ENCODE results near the gene ACBD6. TPM values are rescaled to one million over a fixed set of nuclear protein-coding genes. Genes with fewer than 3 reads are reported as not detected.
A peak's percentile ranks its signal among the peaks of the same experiment; 100 is the strongest.
"Not testable (repeated sequence)": the region's sequence is repeated elsewhere in the genome, so short reads cannot be mapped to it uniquely, and the experiment has no call there.

The ACBD6 gene, protein sequence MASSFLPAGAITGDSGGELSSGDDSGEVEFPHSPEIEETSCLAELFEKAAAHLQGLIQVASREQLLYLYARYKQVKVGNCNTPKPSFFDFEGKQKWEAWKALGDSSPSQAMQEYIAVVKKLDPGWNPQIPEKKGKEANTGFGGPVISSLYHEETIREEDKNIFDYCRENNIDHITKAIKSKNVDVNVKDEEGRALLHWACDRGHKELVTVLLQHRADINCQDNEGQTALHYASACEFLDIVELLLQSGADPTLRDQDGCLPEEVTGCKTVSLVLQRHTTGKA
- total RNA-seq (10 to 100 TPM; 18.6 to 24.6 (median 21.5) TPM), polyA plus RNA-seq (10 to 100 TPM; 26.8 to 35.8 TPM)
- long read RNA-seq, donor 1, transcript ACBD6-201 (8 exons, 1,670 nt) = major isoform, 31 of 34 reads
- long read RNA-seq, donor 1, partial matches to known transcripts = 1 of 34 reads
- long read RNA-seq, donor 1, other reads (novel, unspliced or antisense) = 2 of 34 reads
- long read RNA-seq, donor 2, transcript ACBD6-201 (8 exons, 1,670 nt) = major isoform, 99 of 112 reads
- long read RNA-seq, donor 2, partial matches to known transcripts = 2 of 112 reads
- long read RNA-seq, donor 2, other reads (novel, unspliced or antisense) = 11 of 112 reads
- long read RNA-seq, donor 3, transcript ACBD6-201 (8 exons, 1,670 nt) = major isoform, 28 of 35 reads
- long read RNA-seq, donor 3, partial matches to known transcripts = 3 of 35 reads
- long read RNA-seq, donor 3, other reads (novel, unspliced or antisense) = 4 of 35 reads

DNA sequence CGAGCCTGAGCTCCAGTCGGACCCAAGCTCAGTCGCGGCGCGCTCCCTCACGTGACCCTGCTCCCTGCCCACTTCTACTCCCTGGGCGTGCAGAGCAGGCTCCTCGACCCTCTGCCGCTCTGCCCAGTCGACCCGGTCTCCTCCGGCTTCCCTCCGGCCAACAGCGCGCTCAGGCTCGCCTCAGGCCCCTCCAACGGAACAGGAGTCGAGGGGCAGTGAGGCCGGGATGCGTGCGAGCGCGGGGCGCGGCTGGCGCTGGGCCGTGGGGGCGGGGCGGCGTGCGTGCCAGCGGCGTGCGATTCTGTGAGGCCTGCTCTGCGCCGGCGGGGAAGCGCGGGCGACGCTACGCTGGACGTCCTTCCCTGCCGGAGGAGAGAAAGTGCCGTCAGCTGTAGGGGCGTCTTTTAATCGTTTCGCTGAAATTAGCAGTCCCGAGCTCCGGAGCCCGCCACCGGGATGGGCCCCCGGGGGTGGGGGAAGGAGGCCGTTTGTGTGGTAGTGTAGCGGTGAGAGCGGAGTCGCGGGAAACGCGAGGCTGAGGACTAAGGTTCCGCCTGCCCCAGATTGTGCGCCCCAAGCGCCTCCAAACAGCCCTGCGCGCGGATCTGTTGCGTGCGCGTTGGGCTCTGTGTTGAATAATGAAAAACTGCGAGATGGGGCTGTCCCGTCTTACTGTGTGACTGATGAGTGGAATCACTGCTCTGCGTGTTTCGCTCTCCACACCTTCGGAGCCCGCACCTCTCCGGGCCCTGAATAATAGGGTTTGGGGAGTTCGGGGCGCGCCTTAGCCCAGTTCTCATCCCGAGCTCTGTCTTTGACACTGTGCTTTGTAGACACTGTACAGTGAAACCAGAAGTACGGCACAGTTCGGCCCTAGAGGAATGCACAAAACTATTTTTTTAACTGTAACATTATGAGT lies at the start of gene ACBD6:
ACBD6 (minus strand) TSS at position 217 of the 919 bp plus-strand sequence. CDS start 311 bp downstream, outside the sequence.
- Histone ChIP-seq H3K4me1 (peaks cover 0 to 32% (median 15%) of the 10 kb centered on the region in 12 donors), H3K27ac (peak within 1 kb of the TSS; percentile 84 to 95 (median 92)), H3K9me3 (no peaks in the 10 kb centered on the region), H3K36me3 (peaks cover 0 to 10% (median 0%) of the 10 kb centered on the region in 9 donors), H3K4me3 (peak within 1 kb of the TSS; percentile 75 to 95 (median 90)), H3K27me3 (no peaks in the 10 kb centered on the region)
- WGBS, 4 donors = 0 to 1% (median 1%) methylated on average over 38 to 83 of the region's 83 CpGs
- ATAC-seq = peak; percentile 87 to 96 (median 94)
- intact Hi-C loops (cut with DNase I) = loop anchor here in 3 of 10 donors (5.0 to 10.0 kb wide), 4 partner anchors 522 to 662 kb away; partner anchors contain the start of genes MR1 (in 1 of the 3) and STX6 (in 1 of the 3)
- DNase-seq = peak; percentile 82 to 91 (median 84)
- TF ChIP-seq POLR2A (IDR thresholded peaks at IDR 0.05) = peak in 1 of 2 donors; percentile 53
- TF ChIP-seq, protein P1, sequence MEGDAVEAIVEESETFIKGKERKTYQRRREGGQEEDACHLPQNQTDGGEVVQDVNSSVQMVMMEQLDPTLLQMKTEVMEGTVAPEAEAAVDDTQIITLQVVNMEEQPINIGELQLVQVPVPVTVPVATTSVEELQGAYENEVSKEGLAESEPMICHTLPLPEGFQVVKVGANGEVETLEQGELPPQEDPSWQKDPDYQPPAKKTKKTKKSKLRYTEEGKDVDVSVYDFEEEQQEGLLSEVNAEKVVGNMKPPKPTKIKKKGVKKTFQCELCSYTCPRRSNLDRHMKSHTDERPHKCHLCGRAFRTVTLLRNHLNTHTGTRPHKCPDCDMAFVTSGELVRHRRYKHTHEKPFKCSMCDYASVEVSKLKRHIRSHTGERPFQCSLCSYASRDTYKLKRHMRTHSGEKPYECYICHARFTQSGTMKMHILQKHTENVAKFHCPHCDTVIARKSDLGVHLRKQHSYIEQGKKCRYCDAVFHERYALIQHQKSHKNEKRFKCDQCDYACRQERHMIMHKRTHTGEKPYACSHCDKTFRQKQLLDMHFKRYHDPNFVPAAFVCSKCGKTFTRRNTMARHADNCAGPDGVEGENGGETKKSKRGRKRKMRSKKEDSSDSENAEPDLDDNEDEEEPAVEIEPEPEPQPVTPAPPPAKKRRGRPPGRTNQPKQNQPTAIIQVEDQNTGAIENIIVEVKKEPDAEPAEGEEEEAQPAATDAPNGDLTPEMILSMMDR (IDR thresholded peaks at IDR 0.05) = peak in 4 of 12 donors; percentile 20 to 28 (median 24)

DNA sequence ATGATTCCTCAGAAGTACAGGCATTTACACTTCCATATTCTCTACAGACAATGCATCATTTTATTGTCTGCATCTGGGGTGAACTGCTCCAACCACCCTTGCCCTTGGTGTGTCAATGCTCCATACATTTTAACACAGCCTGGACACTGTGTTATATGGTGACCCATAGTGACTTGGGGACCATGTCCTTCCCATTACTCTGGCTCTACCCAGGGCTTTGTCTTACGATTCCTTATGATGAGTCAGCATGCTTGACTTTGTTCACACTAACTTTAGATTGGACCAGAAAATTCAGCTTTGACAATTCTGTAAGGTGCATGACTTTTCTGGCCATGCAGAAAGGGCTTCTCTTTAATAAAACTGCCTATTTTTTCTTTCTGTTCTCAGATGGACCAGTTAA lies 49.6 kb upstream of the ACBD6 start:
- TF ChIP-seq, protein P1 (IDR thresholded peaks at IDR 0.05) = no peak
- TF ChIP-seq POLR2A (IDR thresholded peaks at IDR 0.05) = no peak
- peaks cover 0 to 23% (median 7%) of the 10 kb centered on the region in 12 donors for H3K4me1 ChIP-seq
- no peaks in the 10 kb centered on the region for H3K9me3 ChIP-seq
- WGBS, 4 donors = 81 to 90% (median 86%) methylated on average over 1 of the region's 1 CpG
- H3K27ac ChIP-seq = no peak overlapping the region
- H3K36me3 ChIP-seq = no peaks in the 10 kb centered on the region
- ATAC-seq (no peak), DNase-seq (no peak)
- intact Hi-C loops (cut with DNase I) = no loop called here
- no peaks in the 10 kb centered on the region for H3K27me3 ChIP-seq
- H3K4me3 ChIP-seq = no peak overlapping the region

DNA sequence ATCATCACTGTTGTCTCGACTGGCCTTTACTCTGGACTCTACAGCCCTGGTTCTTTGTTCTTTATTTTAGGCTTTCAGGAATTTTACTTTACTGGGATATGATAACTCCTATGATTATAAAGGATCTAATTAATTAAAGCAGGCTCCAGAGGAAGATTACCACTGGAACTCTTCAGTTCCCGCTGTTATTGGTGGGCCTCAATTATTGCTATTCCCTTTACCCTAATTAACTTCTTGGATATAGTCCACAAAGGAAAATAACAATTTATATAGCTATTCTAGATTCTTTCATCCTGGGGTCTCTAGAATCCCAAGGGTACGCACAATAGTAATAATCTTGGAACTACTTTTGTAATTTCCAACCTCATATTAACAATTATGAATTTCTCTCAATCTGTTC lies 47.9 kb upstream of the ACBD6 start:
- WGBS, 4 donors = 75 to 95% (median 77%) methylated on average over 3 of the region's 3 CpGs
- H3K4me3 ChIP-seq = no peak overlapping the region
- no peaks in the 10 kb centered on the region for H3K36me3 ChIP-seq
- H3K27ac ChIP-seq = no peak overlapping the region
- intact Hi-C loops (cut with DNase I) = no loop called here
- H3K27me3 ChIP-seq = no peaks in the 10 kb centered on the region
- DNase-seq (no peak), ATAC-seq (no peak)
- H3K9me3 ChIP-seq = no peaks in the 10 kb centered on the region
- peaks cover 0 to 32% (median 9%) of the 10 kb centered on the region in 12 donors for H3K4me1 ChIP-seq
- TF ChIP-seq, protein P1 (IDR thresholded peaks at IDR 0.05) = no peak
- no peak for TF ChIP-seq POLR2A (IDR thresholded peaks at IDR 0.05)

DNA sequence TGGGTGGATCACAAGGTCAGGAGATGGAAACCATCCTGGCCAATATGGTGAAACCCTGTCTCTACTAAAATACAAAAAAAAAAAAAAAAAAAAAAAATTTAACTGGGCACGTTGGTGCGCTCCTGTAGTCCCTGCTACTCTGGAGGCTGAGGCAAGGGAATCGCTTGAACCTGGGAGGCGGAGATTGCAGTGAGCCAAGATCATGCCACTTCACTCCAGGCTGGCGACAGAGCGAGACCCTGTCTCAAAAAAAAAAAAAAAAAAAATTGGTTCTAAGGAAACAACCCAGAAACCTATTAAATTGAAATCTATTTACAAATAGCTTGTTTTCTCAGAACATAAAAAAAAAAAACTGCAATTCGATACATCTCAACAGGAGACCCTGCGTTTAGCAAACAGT lies 47.4 kb upstream of the ACBD6 start:
- intact Hi-C loops (cut with DNase I); DNase-seq; H3K27me3 ChIP-seq; ATAC-seq; H3K4me3 ChIP-seq; H3K36me3 ChIP-seq; H3K27ac ChIP-seq; H3K9me3 ChIP-seq: not testable (repeated sequence)
- 84 to 97% (median 87%) methylated on average over 8 of the region's 8 CpGs for WGBS, 4 donors
- peaks cover 0 to 32% (median 9%) of the 10 kb centered on the region in 12 donors for H3K4me1 ChIP-seq
